NCI-H82 treated with DMSO at 0.1 percent for 48 hours (cell line): ENCODE results near the gene CHRM2.
"Not testable (repeated sequence)": the region's sequence is repeated elsewhere in the genome, so short reads cannot be mapped to it uniquely, and the experiment has no call there.

ENCODE experiments used
- DNase-seq: peaks from one replicate; lab custom pipeline; 2025; ENCODE audit not compliant: unreplicated experiment; lab: John Stamatoyannopoulos, UW

Gene CHRM2

DNA sequence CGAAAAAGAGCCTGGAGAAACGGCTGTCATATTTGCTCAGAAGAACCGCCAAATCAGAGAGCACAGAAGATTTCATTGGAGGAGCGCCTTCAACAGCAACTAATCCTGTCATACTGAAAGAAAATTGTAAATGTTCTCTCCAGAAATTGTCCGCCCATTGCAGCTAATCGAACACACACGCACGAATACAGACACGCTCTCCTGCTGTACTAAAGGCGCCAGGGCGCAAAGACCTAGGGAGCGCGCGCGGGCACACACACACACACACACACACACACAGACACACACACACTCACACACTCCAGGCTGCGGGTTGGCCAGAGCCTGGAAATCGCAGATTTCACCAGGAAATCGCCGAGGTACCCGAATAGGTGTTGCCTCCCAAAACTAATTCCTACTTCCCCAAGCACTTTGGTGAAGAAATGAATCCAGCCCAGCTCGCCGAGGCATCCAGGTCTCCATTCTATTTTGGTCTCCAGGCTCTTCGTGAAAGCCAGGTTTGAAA lies at the start of gene CHRM2:
CHRM2 (plus strand) TSS at position 157 of the 505 bp plus-strand sequence. CDS start 146,214 bp downstream, outside the sequence.
- no peak for DNase-seq

DNA sequence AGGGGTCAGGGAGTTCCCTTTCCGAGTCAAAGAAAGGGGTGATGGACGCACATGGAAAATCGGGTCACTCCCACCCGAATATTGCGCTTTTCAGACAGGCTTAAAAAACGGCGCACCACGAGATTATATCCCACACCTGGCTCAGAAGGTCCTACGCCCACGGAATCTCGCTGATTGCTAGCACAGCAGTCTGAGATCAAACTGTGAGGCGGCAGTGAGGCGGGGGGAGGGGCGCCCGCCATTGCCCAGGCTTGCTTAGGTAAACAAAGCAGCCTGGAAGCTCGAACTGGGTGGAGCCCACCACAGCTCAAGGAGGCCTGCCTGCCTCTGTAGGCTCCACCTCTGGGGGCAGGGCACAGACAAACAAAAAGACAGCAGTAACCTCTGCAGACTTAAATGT lies 37.1 kb upstream of the CHRM2 start:
- not testable (repeated sequence) for DNase-seq

DNA sequence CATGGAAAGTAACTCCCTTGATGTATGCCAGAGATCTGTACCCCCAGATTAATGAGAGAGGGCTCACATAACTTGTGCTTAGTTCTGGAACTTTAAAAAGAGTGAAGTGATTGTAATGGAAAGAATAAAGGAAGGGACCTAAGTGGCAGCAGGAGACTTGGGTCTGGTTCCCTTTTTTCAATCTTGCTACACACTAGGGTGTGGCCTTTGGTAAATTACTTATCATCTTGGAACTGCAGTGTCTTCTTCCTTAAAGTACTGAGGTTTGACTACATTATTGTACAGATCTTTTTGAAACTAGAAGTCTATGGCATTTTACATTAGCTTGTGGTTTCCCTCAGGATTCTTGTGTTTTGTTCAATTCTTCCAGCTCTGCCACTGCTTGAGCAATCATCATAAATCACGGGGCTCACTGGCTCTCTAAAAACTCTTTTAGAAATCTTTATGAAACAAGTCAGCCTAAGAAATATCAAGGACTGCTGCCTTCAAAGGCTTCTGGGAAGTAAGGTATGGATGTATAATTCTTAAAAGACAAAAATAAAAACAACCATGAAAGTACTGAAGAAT lies 22.5 kb upstream of the CHRM2 start:
- DNase-seq, result no peak

DNA sequence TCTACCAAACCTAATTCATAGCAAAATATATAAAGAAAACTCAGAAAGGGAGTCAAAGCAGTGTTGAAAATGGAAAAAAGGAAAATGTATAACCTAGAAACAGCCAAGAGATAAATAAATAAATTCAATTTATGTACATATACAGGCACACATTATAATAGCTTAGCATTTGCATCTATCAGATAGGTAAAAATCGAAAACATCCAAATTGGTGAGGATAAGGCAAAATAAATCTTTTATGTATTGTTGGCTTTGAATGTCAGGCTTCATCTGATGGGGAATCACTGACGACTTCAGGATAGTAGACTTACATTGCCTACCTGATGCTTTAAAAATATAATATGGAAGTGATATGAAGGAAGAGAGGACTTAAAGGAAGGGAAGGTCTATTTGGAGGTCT lies 20.6 kb upstream of the CHRM2 start:
- DNase-seq, result no peak

DNA sequence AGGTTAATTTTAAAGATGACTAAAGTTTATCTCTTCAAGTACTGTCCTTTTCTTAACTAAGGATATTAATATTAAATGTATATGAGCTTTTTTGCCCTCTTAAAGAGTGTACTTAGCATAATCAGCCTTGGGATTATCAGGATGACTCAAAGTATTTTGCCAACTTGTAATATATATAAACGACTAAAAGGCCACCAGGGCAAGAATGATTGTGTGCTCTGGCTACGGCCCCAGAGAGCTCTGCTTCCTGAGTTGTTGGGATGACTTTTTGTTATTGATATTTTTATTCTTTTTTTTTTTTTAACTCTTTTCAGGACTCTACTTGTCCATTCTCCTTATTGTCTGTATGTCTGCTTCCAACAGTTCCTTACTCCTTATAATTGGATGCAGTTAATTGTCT lies 14.8 kb upstream of the CHRM2 start:
- DNase-seq, result no peak

DNA sequence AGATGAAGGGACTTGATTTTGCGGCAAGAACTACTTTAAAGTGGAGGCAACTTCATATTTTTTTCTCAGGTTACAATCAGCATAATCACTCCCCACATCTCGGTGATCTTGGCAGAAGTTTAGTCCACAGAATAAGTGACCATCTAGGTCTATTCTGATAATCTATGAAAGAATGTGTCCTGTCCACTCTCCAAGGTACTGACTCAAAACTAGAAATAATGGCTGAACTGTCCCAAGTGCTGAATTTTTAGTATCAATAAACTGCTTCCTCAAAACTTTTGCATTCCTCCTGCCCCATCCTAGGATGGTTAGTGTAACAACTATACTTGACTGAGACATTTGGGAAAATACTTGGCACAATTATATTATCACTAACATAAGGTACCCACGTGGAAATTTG lies 10.9 kb upstream of the CHRM2 start:
- no peak for DNase-seq

DNA sequence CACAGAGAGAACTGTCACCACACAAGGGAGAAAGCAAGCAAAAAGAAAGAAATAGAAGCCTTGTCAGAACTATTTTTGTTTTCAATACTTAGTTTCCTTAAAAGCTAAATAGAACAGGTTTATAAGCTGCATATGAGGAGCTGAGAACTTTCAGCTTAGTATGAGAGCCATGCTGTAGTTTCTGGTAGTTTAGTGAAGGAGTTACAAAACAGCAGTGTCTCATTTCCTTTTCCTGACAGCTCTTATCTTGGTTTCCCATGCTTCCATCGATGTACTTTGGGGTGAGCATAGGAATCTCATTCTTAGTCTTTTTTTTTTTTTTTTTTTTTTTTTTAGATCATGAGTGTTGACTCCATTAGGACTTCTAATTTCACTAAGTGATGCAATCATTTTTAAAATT lies 8.6 kb upstream of the CHRM2 start:
- no peak for DNase-seq

DNA sequence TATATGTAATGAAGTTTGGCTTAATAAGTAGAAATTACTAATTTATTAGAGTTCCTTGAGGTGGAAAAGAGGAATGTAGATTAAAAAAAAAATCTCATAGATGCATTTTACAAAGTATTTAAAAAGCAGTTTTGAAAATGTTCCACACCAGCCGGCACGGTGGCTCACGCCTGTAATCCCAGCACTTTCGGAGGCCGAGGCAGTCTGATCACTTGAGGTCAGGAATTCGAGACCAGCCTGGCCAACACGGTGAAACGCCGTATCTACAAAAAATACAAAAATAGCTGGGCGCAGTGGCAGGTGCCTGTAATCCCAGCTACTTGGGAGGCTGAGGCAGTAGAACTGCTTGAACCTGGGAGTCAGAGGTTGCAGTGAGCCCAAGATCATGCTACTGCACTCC lies 3.2 kb upstream of the CHRM2 start:
- DNase-seq, result no peak

DNA sequence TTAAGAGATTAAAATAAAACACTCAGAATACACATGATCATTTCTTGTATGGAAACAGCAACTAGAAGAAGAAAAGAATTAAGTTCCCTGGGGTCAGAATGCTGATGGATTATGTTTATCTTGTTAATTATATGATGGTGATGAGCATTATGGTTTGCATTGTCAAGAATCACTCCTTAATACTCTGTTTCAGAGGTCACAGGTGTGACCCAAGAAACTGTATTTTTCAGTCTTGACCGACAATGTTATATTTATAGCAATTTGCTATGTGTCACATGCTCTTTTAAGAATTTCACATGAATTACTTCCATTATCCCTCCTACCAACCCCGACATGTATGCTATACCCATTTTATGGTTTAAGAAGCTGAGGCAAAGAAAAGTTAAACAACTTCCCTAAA lies 2.7 kb upstream of the CHRM2 start:
- no peak for DNase-seq

DNA sequence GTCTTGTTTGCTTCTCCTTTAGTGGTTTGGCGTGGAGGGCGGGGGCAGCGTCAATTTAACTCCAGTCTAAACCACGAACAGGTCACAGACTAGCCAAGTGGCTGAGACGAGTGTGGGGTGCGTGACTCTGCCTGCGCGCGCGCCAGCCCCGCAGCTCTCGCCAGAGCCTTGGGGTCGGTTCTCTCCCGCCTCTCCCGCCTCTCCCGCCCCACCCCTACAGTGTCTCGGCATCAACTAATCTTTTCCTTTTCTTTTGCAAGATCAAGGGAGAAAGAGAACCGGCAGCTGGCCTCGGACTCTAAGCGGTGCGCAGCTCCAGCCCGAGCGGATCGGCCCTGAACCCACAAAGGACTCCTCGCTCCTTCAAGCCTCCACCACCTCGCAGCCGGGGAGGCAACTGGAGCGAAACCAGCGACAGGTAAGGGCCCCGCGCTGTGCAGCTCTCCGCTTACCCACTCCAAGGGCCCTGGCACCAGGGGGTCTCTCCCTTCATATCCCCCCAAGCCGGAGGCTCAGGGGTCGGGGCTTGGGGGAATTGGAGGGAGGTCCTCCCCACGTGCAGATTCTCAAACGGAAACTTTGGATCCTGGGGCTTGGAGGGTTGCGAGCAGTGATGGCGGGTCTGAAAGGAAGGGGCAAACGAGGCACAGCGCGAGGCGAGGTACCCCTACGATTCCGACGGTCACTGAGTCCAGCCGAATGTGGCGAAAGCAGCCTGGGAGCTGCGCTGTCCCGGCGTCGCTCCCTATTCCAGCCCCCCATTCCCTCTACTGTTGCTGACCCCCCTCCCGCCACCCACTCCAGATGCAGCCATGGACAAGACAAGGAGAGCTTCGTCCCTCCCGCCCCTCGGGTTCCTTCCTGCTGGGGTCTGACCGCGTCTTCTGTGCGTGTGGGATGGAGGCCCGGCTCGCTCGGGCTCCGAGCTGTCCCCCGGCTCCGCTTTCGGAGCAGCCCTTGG lies 829 bp downstream of the CHRM2 start:
- no peak for DNase-seq

DNA sequence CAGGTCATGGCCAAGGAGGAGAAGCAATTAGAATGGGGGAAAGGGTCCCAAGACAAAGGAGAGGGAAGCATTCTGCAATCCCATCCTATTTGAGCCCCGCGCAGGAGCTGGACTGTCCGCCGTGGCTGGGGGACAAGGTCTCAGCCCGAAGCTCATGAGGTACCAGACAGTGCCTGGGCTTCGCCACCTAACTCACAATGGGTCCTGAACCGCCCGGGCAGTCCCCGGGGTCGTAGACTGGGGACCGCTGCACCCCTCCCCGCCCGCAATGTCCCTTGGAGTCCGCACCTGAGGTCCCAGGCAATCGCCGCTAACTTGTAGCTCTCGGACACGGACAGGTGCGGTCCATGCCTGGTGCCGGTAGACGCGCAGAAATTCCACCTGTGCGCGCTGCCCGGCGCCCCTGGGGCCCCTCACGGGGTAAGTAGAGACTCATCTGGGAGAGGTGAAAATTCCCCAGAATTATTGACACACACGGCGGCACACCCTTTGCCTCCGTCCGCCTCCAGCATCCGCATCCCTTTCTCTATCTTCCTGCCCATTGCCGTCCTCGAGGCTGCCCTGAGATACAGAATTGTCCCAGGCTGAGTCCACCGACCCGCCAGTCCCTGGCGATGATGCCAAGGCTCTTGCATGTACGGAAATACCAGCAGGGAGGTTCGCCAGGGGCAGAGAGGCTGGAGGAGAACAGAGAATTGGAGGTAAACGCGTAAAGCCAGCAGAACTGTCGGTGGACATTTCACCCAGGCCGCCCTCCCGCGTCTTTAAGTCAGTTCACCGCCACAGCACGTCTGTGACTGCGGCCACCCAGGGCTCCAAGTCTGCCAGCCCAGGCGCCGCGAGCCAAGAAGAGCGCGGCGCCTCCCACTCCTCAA lies 1.8 kb downstream of the CHRM2 start:
- DNase-seq, result no peak

DNA sequence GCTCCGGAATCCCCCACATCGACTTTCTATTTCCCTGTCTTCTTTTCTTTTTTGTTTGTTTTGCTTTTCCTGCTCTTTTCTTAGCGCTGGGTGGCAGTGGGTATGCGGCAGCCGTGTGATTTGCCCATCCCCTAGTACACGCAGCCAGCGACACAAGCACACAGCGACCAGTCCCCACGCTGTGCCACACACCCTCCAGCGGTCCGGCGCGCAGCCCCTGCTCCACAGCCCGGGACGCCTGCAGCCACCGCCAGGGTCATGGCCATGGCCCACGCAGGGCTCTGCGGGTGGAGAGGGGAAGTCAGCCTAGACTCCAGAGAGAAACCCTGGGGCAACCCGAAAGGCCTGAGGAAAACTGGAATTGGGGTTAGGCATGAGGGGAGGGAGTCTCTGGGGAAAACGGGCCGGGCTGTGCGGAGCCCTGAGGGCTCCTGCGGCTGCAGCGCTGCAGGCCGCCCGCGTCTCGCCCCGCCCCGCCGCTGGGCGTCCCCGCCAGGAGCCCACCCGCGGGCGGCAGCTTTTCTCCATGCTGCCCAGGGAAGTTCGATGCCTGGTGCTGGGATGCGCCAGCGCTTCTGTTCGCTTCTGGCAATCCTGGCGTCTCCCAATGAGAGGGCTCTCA lies 2.5 kb downstream of the CHRM2 start:
- no peak for DNase-seq

DNA sequence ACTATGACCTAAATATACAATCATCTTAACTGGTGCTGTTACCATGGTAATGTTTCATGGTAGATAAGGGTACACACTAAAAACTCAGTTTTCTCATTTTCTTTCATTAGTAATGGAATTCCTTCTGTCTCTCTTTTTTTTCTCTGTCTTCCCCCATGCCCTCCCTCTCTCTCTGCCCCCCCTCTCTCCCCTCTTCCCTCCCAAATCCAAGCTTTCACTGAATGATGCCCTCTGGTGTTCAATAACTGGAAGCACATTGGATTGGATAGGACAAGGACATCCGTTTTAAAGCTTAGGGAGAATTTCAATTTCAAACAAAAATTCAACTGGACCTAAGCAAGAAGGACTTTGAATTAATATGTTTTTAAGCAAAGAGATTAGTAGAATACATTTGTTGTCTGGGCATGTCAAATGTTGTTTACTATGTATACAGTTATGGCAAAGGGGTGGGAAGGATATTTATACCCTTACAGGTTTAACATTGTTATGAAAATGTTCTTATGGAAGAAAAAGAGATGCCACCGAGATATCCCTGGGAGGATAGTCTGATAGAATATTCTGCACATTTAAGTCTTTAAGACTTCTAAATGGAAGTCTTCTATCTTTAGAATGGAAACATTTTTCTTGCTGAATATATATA lies 6.1 kb downstream of the CHRM2 start:
- no peak for DNase-seq

DNA sequence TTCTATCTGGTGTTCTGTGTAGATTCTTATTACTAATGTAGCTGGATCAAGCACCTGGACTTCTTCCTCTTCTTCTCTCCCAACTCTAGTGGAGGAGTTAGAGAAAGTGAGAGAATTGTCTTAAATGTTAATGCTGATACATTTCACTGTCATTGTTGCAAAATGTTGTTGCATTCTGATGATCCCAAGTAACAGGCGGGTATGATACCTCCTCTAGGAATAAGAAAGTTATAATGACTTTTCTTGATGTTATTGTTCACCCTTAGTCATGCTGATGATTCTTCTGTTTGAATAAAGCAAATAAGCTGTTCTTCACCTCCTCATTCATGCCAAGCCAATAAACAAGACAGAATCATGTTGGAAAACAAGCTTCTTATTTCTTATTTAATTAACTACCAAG lies 9.1 kb downstream of the CHRM2 start:
- no peak for DNase-seq

DNA sequence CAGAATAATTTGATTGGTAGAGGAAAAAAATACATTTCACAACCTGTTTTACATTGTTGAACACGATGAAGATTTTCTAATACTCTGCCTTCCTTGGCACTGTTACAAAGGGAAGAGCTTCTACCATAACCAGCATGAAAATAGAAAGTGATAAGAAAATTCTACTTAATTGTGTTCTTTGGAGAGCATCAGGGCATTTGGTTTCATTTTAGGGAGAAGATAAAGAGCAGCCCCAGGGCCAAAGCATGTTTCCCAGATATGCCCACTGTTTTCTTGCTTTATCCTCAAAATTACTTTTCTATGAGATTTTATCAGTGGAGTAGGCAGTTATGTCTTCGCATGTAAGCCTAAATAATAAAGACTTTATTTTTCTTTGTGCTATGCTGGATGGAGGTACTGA lies 9.5 kb downstream of the CHRM2 start:
- no peak for DNase-seq

DNA sequence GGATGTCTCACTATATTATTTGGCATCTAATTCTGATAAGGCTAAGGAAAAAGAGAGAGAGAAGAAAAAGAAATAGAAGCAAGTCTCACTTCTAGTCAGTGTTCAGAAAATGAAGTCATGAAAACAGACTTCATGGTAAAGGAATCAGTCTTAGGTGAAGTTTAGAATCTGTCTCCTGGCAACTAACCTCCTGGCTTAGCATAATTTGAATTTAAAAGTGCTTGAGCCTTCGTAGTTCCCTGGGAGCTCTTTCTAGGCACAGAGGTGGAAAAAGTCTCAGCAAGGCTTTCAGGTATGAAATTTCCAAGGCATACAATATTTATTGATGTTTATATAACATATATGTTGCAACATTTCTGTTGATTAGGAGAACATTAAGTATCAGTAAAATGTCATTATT lies 10.4 kb downstream of the CHRM2 start:
- no peak for DNase-seq

DNA sequence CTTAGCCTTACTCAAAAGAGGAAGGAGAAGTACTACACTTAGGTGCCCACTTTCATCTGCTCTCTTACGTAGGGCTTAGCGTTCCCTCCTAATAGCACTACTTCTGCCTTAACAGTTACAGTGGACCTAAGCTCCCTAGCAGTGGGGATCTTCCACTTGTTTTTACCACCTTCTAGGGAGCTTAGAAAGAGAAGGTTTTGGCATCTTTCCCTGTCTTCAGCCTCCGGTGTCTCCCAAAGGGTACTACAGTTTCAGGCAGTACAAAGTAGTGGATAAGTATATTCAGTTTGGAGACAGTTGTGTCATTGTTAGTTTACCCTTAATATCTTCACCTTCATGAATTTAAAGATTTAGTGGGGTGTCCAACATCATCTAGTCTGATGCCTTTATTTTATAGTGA lies 14.6 kb downstream of the CHRM2 start:
- DNase-seq, result no peak

DNA sequence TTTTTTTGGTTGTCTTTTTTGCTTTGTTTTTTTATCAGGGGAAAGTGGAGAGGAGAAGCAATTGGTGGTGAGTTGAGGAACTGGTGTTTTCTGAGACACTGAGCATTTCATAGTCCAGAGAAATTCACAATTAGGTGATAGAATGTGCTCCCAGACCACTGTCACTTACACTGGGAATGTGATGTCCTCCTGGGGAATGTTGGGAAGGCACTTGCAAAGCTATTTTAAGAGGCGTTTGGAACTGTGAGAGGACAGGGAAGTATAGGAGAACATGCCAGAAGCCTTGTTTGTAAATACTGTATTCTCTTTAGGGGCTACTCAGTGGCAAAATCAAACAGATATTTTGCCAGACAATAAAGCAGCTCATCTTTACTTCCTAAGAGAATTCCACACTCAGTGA lies 16.0 kb downstream of the CHRM2 start:
- no peak for DNase-seq

DNA sequence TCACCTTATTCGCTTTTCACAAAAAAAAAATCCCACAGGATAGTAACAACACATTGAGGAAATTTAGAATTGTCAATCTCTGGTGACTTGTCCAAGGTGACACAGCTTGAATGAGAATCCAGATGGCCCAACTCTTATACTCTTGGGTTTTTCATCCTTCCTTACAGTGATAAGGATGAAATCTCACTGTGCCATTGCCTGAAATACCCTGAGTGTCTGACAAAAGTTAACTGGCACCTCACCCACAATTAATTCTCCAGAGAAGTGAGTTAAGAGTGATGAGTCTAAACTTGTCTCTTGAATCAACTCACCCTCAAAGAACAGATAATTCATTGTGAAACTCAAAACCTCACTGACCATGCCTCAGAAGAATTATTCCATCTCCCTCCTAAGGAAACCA lies 18.9 kb downstream of the CHRM2 start:
- DNase-seq, result no peak

DNA sequence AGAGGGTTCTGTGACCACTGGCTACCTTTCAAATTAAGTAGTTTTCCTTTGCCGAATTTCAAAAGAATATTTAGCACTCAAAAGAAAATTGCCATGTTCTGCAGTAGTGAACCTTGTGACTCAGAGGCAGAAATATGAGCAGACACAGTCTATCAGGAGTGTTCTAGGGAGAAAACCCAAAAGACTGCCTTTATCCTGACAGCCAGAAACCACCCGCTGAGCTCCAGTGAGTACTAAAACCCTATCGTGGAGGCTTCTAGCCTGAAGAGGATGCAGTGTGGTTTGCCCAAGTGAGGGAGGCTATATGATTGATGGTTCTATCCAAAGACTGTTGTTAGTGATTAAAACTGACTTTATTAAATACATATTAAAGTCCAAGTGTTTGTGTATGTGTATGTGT lies 21.9 kb downstream of the CHRM2 start:
- no peak for DNase-seq

DNA sequence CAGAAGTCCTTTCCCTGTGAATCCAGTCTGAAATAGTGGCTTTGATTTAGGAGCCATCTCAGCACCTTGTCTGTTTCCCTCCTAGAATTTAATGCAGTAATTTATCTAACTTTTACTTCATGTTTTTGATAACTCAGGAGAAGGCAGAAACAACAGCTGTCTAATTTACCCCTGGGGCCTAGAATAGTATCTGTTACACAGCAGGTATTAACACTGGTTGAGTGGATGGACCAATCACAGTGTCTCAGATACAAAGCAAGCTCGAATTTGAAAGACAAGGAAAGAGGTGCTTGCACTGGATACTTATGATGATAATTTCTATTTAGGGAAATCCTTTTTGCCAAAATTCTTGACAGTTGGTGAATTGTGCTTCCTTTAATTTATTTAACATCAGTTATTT lies 23.4 kb downstream of the CHRM2 start:
- no peak for DNase-seq
